Small intestine (tissue), 7 donors: ENCODE results near the gene PRCD. TPM values are rescaled to one million over a fixed set of nuclear protein-coding genes. Genes with fewer than 3 reads are reported as not detected.
A peak's percentile ranks its signal among the peaks of the same experiment; 100 is the strongest.

ENCODE experiments used
- DNase-seq, 2 donors: peaks; one replicate each; pipeline versions ENCODE4 v3.0.0 to v3.0.0-alpha.2; 2013
- FAIRE-seq: peaks from 2 replicates; lab custom pipeline; 2012; peaks lifted over from hg19 to GRCh38; lab: Jason Lieb, UNC
- H3K27ac ChIP-seq, 3 donors: one replicate each; pipeline ENCODE4 v1.5.1; 2013; ENCODE audit warnings: low read length in 2 of 3, mild to moderate bottlenecking in 2 of 3, control low read depth in 1 of 3, inconsistent platforms in 1 of 3, low read depth in 1 of 3, moderate library complexity in 1 of 3
- H3K27me3 ChIP-seq, 3 donors: one replicate each; pipeline ENCODE4 v1.6.1; 2013; ENCODE audit warnings: low read length in 3 of 3, inconsistent platforms in 1 of 3; ENCODE audit not compliant: control insufficient read depth in 3 of 3, insufficient read depth in 3 of 3
- H3K36me3 ChIP-seq, 3 donors: one replicate each; pipeline ENCODE4 v1.6.1; 2013; ENCODE audit warnings: low read length in 3 of 3, inconsistent platforms in 1 of 3, low read depth in 1 of 3, mild to moderate bottlenecking in 1 of 3, moderate library complexity in 1 of 3; ENCODE audit not compliant: control insufficient read depth in 3 of 3, insufficient read depth in 2 of 3
- H3K4me1 ChIP-seq, 3 donors: one replicate each; pipeline ENCODE4 v1.6.1; 2013; ENCODE audit warnings: low read length in 2 of 3, inconsistent platforms in 1 of 3, low read depth in 1 of 3, mild to moderate bottlenecking in 1 of 3, moderate library complexity in 1 of 3; ENCODE audit not compliant: control insufficient read depth in 3 of 3, insufficient read depth in 2 of 3
- H3K4me3 ChIP-seq, 3 donors: one replicate each; pipeline ENCODE4 v1.5.1; 2013; ENCODE audit warnings: low read length in 3 of 3, control low read depth in 1 of 3, inconsistent platforms in 1 of 3, low read depth in 1 of 3, mild to moderate bottlenecking in 1 of 3, moderate library complexity in 1 of 3
- H3K9me3 ChIP-seq, 2 donors: one replicate each; pipeline ENCODE4 v1.6.1; 2013; ENCODE audit warnings: low read depth in 1 of 2, low read length in 1 of 2; ENCODE audit not compliant: control insufficient read depth in 2 of 2, insufficient read depth in 1 of 2
- WGBS, 3 donors: extraction: QIAGEN DNeasy Blood & Tissue Kit; methylation state at CpG; one replicate each; pipeline ENCODE4 v1.1.7; 2013; 5-methylcytosine and 5-hydroxymethylcytosine counted together
- polyA plus RNA-seq, 4 donors: library from polyadenylated mRNA; stranded (reverse) in 3 of 4; unstranded in 1 of 4; fragments of 200-250 nt in 3 of 4; fragments of 120-200 nt in 1 of 4; gene quantifications; one replicate each; pipeline versions ENCODE4 v1.2.1 to v1.2.3, GENCODE V29; 2013
- donor health status: healthy with polysubstance abuse.
- donor health status: control.
- donor health status: control.
- donor health status: Bipolar disorder and iron deficiency.
- donor health status: healthy.

PRCD gene
- polyA plus RNA-seq, 4 donors = 1.6 to 3.4 (median 2.2) TPM; not detected in 1

- H3K27me3 ChIP-seq = no peaks in the 10 kb centered on the region
- H3K9me3 ChIP-seq = no peaks in the 10 kb centered on the region
- WGBS, 3 donors = 92% methylated on average over 9 of the region's 9 CpGs
- FAIRE-seq = no peak
- no peaks in the 10 kb centered on the region for H3K36me3 ChIP-seq
- DNase-seq = no peak
- no peak overlapping the region for H3K27ac ChIP-seq
- no peaks in the 10 kb centered on the region for H3K4me1 ChIP-seq
- no peak overlapping the region for H3K4me3 ChIP-seq
These were observed 36.3 kb downstream of the PRCD start for GRCh38 chr17:76576189-76576588.

GRCh38 chr17:76577876-76578275, 38.0 kb downstream of the PRCD start:
- Histone ChIP-seq H3K9me3 (no peaks in the 10 kb centered on the region), H3K4me1 (no peaks in the 10 kb centered on the region), H3K27ac (no peak overlapping the region), H3K4me3 (no peak overlapping the region), H3K36me3 (no peaks in the 10 kb centered on the region), H3K27me3 (peaks cover 0 to 2% (median 0%) of the 10 kb centered on the region in 3 donors)
- WGBS, 3 donors = 93 to 94% (median 94%) methylated on average over 7 of the region's 7 CpGs
- FAIRE-seq (no peak), DNase-seq (no peak)

- Histone ChIP-seq H3K4me3 (no peak overlapping the region), H3K9me3 (no peaks in the 10 kb centered on the region), H3K4me1 (no peaks in the 10 kb centered on the region), H3K27me3 (peaks cover 0 to 5% (median 0%) of the 10 kb centered on the region in 3 donors), H3K27ac (no peak overlapping the region), H3K36me3 (no peaks in the 10 kb centered on the region)
- FAIRE-seq = no peak
- WGBS, 3 donors = 71 to 79% (median 74%) methylated on average over 5 of the region's 5 CpGs
- peak in 1 of 2 donors; percentile 33 for DNase-seq
These were observed 38.5 kb downstream of the PRCD start for GRCh38 chr17:76578376-76578775.

DNA sequence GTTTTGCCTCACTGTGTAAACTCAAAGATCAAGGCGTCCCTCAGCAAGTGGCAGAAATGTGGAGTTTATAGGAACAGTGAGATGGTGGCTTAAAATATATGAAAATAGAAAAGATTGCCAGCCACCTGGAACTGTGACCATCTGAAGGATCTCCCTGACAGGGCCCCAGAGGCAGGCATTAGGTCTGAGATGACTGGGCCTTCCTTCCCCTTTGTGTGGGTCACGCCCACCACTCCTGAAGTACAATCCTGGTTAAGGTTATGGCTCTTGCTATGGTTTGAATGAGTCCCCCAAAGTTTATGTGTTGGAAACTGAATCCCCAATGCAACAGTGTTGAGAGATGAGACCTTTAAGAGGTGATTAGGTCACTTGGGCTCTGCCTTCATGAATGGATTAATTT, 39.4 kb downstream of the PRCD start:
- no peak overlapping the region for H3K4me3 ChIP-seq
- no peak for FAIRE-seq
- H3K4me1 ChIP-seq = no peaks in the 10 kb centered on the region
- 86 to 97% (median 88%) methylated on average over 2 of the region's 2 CpGs for WGBS, 3 donors
- H3K27ac ChIP-seq = no peak overlapping the region
- no peaks in the 10 kb centered on the region for H3K36me3 ChIP-seq
- DNase-seq = no peak
- H3K9me3 ChIP-seq = no peaks in the 10 kb centered on the region
- H3K27me3 ChIP-seq = peaks cover 0 to 12% (median 0%) of the 10 kb centered on the region in 3 donors

DNA sequence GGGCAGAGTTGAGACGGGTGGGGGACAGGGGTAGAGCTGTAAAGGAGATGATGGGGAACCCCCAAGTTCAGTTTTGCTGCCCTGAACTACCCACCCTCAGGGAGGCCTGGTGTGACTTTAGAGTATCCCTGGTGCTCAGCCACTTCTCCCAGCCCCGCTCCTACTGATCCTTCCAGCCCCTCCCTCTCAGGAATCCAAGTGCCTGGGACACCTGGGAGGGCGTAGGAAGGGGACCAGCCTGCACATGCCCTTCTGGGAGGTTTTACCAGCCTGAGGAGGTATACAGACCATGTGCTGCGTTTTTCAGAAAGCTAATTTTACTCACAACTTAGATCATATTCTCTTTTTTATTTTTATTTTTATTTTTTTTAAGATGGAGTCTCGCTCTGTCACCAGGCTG, 41.7 kb downstream of the PRCD start:
- Histone ChIP-seq H3K27me3 (peaks cover 0 to 32% (median 0%) of the 10 kb centered on the region in 3 donors), H3K36me3 (no peaks in the 10 kb centered on the region), H3K9me3 (no peaks in the 10 kb centered on the region), H3K4me1 (peaks cover 0 to 11% (median 0%) of the 10 kb centered on the region in 3 donors), H3K27ac (no peak overlapping the region), H3K4me3 (no peak overlapping the region)
- no peak for DNase-seq
- WGBS, 3 donors = 79 to 87% (median 82%) methylated on average over 5 of the region's 5 CpGs
- FAIRE-seq = no peak

GRCh38 chr17:76582660-76583059, 42.8 kb downstream of the PRCD start:
- no peak for DNase-seq
- Histone ChIP-seq H3K4me1 (peaks cover 0 to 13% (median 0%) of the 10 kb centered on the region in 3 donors), H3K27me3 (peaks cover 0 to 43% (median 6%) of the 10 kb centered on the region in 3 donors), H3K4me3 (no peak overlapping the region), H3K9me3 (no peaks in the 10 kb centered on the region), H3K36me3 (no peaks in the 10 kb centered on the region), H3K27ac (no peak overlapping the region)
- 29 to 31% (median 29%) methylated on average over 3 of the region's 3 CpGs for WGBS, 3 donors
- FAIRE-seq = no peak

DNA sequence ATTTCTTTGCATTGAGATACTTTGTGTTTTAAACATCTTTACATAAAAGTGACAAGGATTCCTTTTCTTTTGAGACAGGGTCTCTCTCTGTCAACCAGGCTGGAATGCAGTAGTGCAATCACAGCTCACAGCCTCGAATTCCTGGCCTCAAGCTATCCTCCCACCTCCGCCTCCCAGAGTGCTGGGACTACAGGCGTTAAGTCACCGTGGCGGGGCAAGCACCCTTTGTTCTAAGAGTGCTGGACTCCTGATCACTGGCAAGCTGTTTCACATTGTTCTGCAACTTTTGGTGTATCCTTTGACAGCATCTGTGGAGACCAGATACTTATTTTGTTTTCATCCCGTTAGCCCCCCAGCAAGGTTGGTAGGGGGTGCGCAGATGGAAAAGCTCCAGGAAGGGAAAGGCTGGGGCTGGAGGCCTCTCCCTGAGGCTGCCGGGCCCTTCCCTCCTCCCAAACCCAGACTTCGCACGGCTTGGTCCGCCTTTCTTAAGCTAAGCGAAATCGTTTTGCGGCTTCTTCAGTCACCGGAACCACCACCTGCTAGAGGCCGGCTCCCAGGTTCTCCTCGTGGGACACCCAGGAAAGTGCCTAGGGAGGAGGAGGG, 44.7 kb downstream of the PRCD start:
- H3K9me3 ChIP-seq = peaks cover 0 to 11% of the 10 kb centered on the region in 2 donors
- H3K27me3 ChIP-seq = peaks cover 0 to 59% (median 14%) of the 10 kb centered on the region in 3 donors
- DNase-seq = no peak
- H3K27ac ChIP-seq = no peak overlapping the region
- H3K36me3 ChIP-seq = no peaks in the 10 kb centered on the region
- FAIRE-seq = no peak
- 16% methylated on average over 13 to 17 of the region's 17 CpGs for WGBS, 3 donors
- H3K4me1 ChIP-seq = peaks cover 0 to 13% (median 0%) of the 10 kb centered on the region in 3 donors
- H3K4me3 ChIP-seq = peak overlapping the region; percentile 26 to 44 (median 44)

DNA sequence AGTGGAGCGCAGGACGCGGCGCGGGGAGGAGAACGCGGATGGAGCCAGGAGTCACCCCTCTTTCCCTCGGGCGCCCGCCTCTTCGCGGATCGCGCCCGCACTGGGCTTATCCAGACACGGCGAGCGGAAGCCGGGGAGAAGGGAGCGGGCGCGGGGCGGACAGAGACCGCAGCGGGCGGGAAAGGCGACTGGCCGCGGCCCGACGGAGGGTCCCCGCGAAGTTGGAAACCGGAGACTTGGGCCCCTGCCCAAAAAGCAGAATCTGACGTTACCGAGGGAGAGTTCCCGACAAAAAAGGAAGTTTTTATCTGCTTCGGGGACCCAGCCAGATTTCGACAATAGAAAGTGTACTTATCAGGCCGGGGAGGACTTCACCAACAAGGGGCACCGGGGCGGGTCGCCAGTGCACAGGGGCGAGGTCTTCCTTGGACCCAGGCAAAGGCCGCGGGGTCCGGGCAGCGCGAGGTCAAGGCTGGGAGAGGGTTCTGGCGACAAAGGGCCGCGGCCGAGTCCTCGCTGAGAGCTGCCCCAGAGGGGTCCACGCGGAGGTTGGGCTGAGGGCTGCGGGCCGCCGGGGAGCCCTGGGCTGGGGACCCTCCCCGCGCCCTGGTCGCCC, 45.3 kb downstream of the PRCD start:
- Histone ChIP-seq H3K4me1 (peaks cover 0 to 13% (median 0%) of the 10 kb centered on the region in 3 donors), H3K27me3 (peaks cover 0 to 59% (median 14%) of the 10 kb centered on the region in 3 donors), H3K4me3 (peak overlapping the region; percentile 26 to 44 (median 44)), H3K27ac (no peak overlapping the region), H3K9me3 (peaks cover 0 to 11% of the 10 kb centered on the region in 2 donors), H3K36me3 (no peaks in the 10 kb centered on the region)
- FAIRE-seq (no peak), DNase-seq (peak; percentile 32 to 61)
- 0 to 1% (median 1%) methylated on average over 54 to 62 of the region's 62 CpGs for WGBS, 3 donors
